HepG2 (cell line): ENCODE results near the gene SFMBT1. TPM values are rescaled to one million over a fixed set of nuclear protein-coding genes. Genes with fewer than 3 reads are reported as not detected.

Source experiments
- ATAC-seq: fragments of 200-7000 bp; cut with Tn5 transposase; 3 replicates; pipeline ENCODE4 v1.9.1; 2020; ENCODE audit warnings: mild to moderate bottlenecking, moderate library complexity
- BruUV-seq: library from RNA; stranded (reverse); fragments of 400-500 nt; replicated peaks from 2 replicates; lab custom pipeline; 2021; lab: Mats Ljungman, UMichigan
- CTCF ChIA-PET: fragments of 300-600 bp; formaldehyde crosslinking; extraction: SDS; loops from one replicate; lab custom pipeline; 2021; ENCODE audit warnings: low total read pairs, inconsistent platforms, low intra/inter-chr PET ratio; lab: Yijun Ruan, JAX
- POLR2A ChIA-PET: fragments of 350-600 bp; sonication (Branson Sonifier 250); formaldehyde crosslinking; loops from one replicate; lab custom pipeline; 2020; ENCODE audit warnings: antibody characterized with exemption, inconsistent platforms; lab: Yijun Ruan, JAX
- DNase-seq: peaks from one replicate; pipeline ENCODE4 v3.0.0-alpha.2; 2015; ENCODE audit warnings: low spot score
- FAIRE-seq: peaks from 3 replicates; lab custom pipeline; 2011; peaks lifted over from hg19 to GRCh38; lab: Jason Lieb, UNC
- H2AFZ ChIP-seq: one replicate; pipeline ENCODE4 v1.6.1; 2011; ENCODE audit warnings: low read length, inconsistent platforms
- H3K27ac ChIP-seq: fragments of 300-600 bp; 3 replicates; pipeline ENCODE4 v1.8.0; 2011; ENCODE audit warnings: mixed run types, mild to moderate bottlenecking, mixed read lengths, low read length, inconsistent platforms; ENCODE audit not compliant: insufficient read depth; ENCODE audit errors: extremely low read length
- H3K27me3 ChIP-seq, 2 experiments: fragments of 200-600 bp in 1 of 2; 2 replicates in 1 of 2; 3 replicates in 1 of 2; pipeline versions ENCODE4 v1.6.0 to v1.8.0; 2011; ENCODE audit warnings: low read length in 2 of 2, mild to moderate bottlenecking in 2 of 2, moderate library complexity in 2 of 2, inconsistent platforms in 1 of 2; ENCODE audit not compliant: insufficient read depth in 2 of 2, control insufficient read depth in 1 of 2
- H3K36me3 ChIP-seq, 2 experiments: fragments of 200-600 bp in 1 of 2; replicated peaks in 1 of 2; 2 replicates in 1 of 2; 3 replicates in 1 of 2; pipeline versions ENCODE4 v1.5.1 to v1.8.0; 2011; ENCODE audit warnings: low read length in 2 of 2, inconsistent platforms in 1 of 2; ENCODE audit not compliant: insufficient read depth in 2 of 2, control insufficient read depth in 1 of 2
- H3K4me1 ChIP-seq: 2 replicates; pipeline ENCODE4 v1.5.1; 2012; ENCODE audit warnings: low read length, inconsistent platforms; ENCODE audit not compliant: insufficient read depth
- H3K4me2 ChIP-seq: 2 replicates; pipeline ENCODE4 v1.6.0; 2011; ENCODE audit warnings: low read depth, low read length, inconsistent platforms
- H3K4me3 ChIP-seq, 3 experiments: fragments of 200-600 bp in 1 of 3; sonication (generic), shearing (Covaris generic) in 1 of 3; replicated peaks in 1 of 3; 2 replicates each; pipeline ENCODE4 v1.5.1; 2011 to 2016; ENCODE audit warnings: low read length in 3 of 3, inconsistent platforms in 2 of 3, low read depth in 2 of 3, mild to moderate bottlenecking in 2 of 3, control low read depth in 1 of 3, mixed read lengths in 1 of 3; ENCODE audit not compliant: insufficient read depth in 1 of 3
- H3K79me2 ChIP-seq: one replicate; pipeline ENCODE4 v1.6.1; 2011; ENCODE audit warnings: low read length, inconsistent platforms; ENCODE audit not compliant: insufficient read depth
- H3K9ac ChIP-seq: 2 replicates; pipeline ENCODE4 v1.6.0; 2011; ENCODE audit warnings: mild to moderate bottlenecking, low read depth, low read length, inconsistent platforms; ENCODE audit not compliant: insufficient read depth
- H3K9me3 ChIP-seq: 2 replicates; pipeline ENCODE4 v1.5.1; 2012; ENCODE audit warnings: mild to moderate bottlenecking, low read length
- H4K20me1 ChIP-seq: 2 replicates; pipeline ENCODE4 v1.6.0; 2011; ENCODE audit warnings: inconsistent platforms, mild to moderate bottlenecking, low read length, moderate library complexity; ENCODE audit not compliant: insufficient read depth
- CSRNP2 ChIP-seq: sonication (generic); formaldehyde crosslinking; conservative IDR thresholded peaks from 2 replicates; pipeline ENCODE4 v1.8.0; 2022; ENCODE audit warnings: low read depth, missing genetic modification reagents
- E2F1 ChIP-seq: sonication (generic); formaldehyde crosslinking; IDR thresholded peaks from 2 replicates; pipeline ENCODE4 v1.5.0; 2020; ENCODE audit warnings: missing genetic modification reagents
- ELF4 ChIP-seq: sonication (generic); formaldehyde crosslinking; IDR thresholded peaks from 2 replicates; pipeline ENCODE4 v1.5.0; 2020; ENCODE audit warnings: missing genetic modification reagents, mild to moderate bottlenecking, moderate library complexity, borderline replicate concordance
- FOXP4 ChIP-seq: sonication (generic); formaldehyde crosslinking; IDR thresholded peaks from 2 replicates; pipeline ENCODE4 v1.4.0; 2020; ENCODE audit warnings: missing genetic modification reagents
- HOXA7 ChIP-seq: sonication (generic); formaldehyde crosslinking; IDR thresholded peaks from 2 replicates; pipeline ENCODE4 v1.8.1; 2022; ENCODE audit warnings: mild to moderate bottlenecking, missing genetic modification reagents, moderate library complexity
- RCOR2 ChIP-seq: IDR thresholded peaks from 2 replicates; pipeline ENCODE4 v1.6.1; 2016; ENCODE audit warnings: missing biosample characterization, missing genetic modification reagents
- RELA ChIP-seq: sonication (generic); formaldehyde crosslinking; IDR thresholded peaks from 2 replicates; pipeline ENCODE4 v1.4.0; 2020; ENCODE audit warnings: missing genetic modification reagents
- RNF219 ChIP-seq: sonication (generic); formaldehyde crosslinking; IDR thresholded peaks from 2 replicates; pipeline ENCODE4 v1.5.0; 2020; ENCODE audit warnings: mild to moderate bottlenecking, missing genetic modification reagents
- SRSF1 ChIP-seq: fragments of 200-400 bp; formaldehyde crosslinking; optimal IDR thresholded peaks from 2 replicates; pipeline ENCODE3; 2017; ENCODE audit warnings: mild to moderate bottlenecking, low read depth, low read length, moderate library complexity
- ZFP1 ChIP-seq: IDR thresholded peaks from 2 replicates; pipeline ENCODE4 v1.6.1; 2016
- ZMAT5 ChIP-seq: sonication (generic); formaldehyde crosslinking; IDR thresholded peaks from 2 replicates; pipeline ENCODE4 v1.5.0; 2020; ENCODE audit warnings: mild to moderate bottlenecking, low read depth, missing genetic modification reagents, borderline replicate concordance
- ZNF737 ChIP-seq: sonication (generic); formaldehyde crosslinking; IDR thresholded peaks from 2 replicates; pipeline ENCODE4 v1.5.0; 2020; ENCODE audit warnings: missing genetic modification reagents, mild to moderate bottlenecking, borderline replicate concordance
- ZXDC ChIP-seq: sonication (generic); formaldehyde crosslinking; IDR thresholded peaks from 2 replicates; pipeline ENCODE4 v1.5.0; 2020; ENCODE audit warnings: mild to moderate bottlenecking, missing genetic modification reagents
- WGBS: methylation state at CpG from one replicate; pipeline ENCODE4 v1.1.6; 2017; ENCODE audit warnings: low lambda C conversion rate; 5-methylcytosine and 5-hydroxymethylcytosine counted together
- in situ Hi-C: cut with HindIII; loops from 2 replicates; pipeline ENCODE4 v1.10.0; 2017; ENCODE audit warnings: low pct_unique_long_range_greater_than_20kb; ENCODE audit not compliant: extremely low pct_ligation_motif_present
- intact Hi-C: fragments of 100-400 bp; cut with micrococcal nuclease; formaldehyde crosslinking; loops from one replicate; pipeline ENCODE4 v1.10.0; 2022; ENCODE audit not compliant: unreplicated experiment
- polyA plus RNA-seq, 8 experiments: library from polyadenylated mRNA; depleted of rRNA in 3 of 8; stranded (reverse) in 7 of 8; unstranded in 1 of 8; fragments of >200 nt; fragmentation: Illumina TruSeq in 4 of 8; extraction: Trizol in 4 of 8; gene quantifications; 2 replicates each; pipeline versions ENCODE4 v1.2.1 to v1.2.3, GENCODE V29; 2011 to 2016; ENCODE audit warnings: low read depth in 4 of 8, missing spikeins in 1 of 8, mixed read lengths in 1 of 8; ENCODE audit not compliant: insufficient read depth in 1 of 8
- total RNA-seq, 5 experiments: library from RNA; depleted of rRNA; stranded (reverse); fragments of >200 nt; fragmentation: Illumina TruSeq; extraction: Trizol; gene quantifications; 2 replicates each; pipeline ENCODE4 v1.2.3, GENCODE V29; 2016; ENCODE audit warnings: low read depth in 1 of 5

Gene SFMBT1
- total and polyA plus RNA-seq, 2 of the 13 experiments (the other 11 are each of a cell fraction or from before 2014, with no cell fraction given), result 3.8 to 12.8 TPM

- Histone ChIP-seq H3K4me1 (peaks cover 29% of the 10 kb centered on the region), H3K36me3 (0 out of 5 replicates have a peak, but pooled peaks cover 0 to 3% of the 10 kb centered on the region in 2 experiments), H3K4me2 (no peak overlapping the region), H3K9me3 (no peaks in the 10 kb centered on the region), H4K20me1 (no peaks in the 10 kb centered on the region), H2AFZ (no peak overlapping the region), H3K27ac (no peak overlapping the region), H3K79me2 (no peaks in the 10 kb centered on the region), H3K27me3 (no peaks in the 10 kb centered on the region), H3K9ac (no peak overlapping the region), H3K4me3 (no peak overlapping the region)
- DNase-seq, result no peak
- BruUV-seq, result no TSS peak
- no peak for FAIRE-seq
- in situ Hi-C loops, result no loop called here
- ChIA-PET CTCF (no interaction called here), POLR2A (no interaction called here)
- WGBS, result 95% methylated on average over 9 of the region's 9 CpGs
- no peak for ATAC-seq
- intact Hi-C loops, result no loop called here
- TF ChIP-seq ZMAT5 (CRISPR knock-in tag) (no peak), RNF219 (CRISPR knock-in tag) (no peak), ZFP1 (no peak), RELA (CRISPR knock-in tag) (no peak), CSRNP2 (CRISPR knock-in tag) (no peak), ELF4 (CRISPR knock-in tag) (no peak), ZXDC (CRISPR knock-in tag) (no peak), E2F1 (CRISPR knock-in tag) (no peak), ZNF737 (CRISPR knock-in tag) (no peak), FOXP4 (CRISPR knock-in tag) (no peak), RCOR2 (CRISPR knock-in tag) (no peak), HOXA7 (CRISPR knock-in tag) (no peak), SRSF1 (no peak)
These were observed 170.8 kb downstream of the SFMBT1 start for GRCh38 chr3:52874864-52875587.
